GM15510 (cell line): Measurements from ENCODE around the gene MAP3K20.

Experiments
- POLR2A ChIP-seq: IDR thresholded peaks from 3 replicates; pipeline ENCODE4 v1.6.1; 2011; ENCODE audit warnings: borderline replicate concordance; ENCODE audit not compliant: insufficient read length; ENCODE audit errors: extremely low read depth

MAP3K20 gene

DNA sequence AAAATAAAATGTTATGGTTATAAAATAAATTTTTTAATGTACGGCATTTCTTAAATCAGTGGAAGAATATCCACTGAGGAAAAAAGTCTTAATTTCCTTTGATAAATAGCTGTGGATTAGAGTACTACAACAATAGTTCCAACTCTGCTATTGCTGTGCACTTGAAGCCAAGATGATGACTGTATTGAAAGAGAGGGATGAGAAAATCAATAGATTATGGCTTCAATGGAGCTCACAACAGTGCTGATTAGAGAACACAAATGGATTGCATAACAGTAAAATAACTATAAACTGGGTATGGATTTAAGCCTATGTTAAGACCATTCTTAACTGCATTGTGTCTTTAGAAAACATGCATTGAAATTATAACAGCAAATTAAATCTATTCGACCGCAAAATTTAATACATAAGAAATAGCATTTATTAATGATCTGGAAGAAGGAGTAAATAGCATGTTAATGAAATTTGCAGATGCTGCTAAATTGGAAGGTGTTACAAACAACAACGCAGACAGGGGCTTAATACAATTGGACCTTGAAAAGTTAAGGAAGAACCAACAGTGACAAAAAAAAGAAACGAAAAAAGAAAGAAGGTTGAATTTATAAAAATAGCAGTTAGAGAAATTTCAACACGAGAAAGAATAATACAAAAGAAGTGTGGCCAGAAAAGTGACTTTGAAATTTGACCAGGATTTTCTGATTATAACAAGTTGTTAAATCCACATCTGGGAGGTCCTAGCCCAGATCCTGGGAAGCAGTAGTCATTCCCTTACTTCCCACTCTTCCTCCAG, 8.6 kb upstream of the MAP3K20 start:
- no peak for TF ChIP-seq POLR2A

DNA sequence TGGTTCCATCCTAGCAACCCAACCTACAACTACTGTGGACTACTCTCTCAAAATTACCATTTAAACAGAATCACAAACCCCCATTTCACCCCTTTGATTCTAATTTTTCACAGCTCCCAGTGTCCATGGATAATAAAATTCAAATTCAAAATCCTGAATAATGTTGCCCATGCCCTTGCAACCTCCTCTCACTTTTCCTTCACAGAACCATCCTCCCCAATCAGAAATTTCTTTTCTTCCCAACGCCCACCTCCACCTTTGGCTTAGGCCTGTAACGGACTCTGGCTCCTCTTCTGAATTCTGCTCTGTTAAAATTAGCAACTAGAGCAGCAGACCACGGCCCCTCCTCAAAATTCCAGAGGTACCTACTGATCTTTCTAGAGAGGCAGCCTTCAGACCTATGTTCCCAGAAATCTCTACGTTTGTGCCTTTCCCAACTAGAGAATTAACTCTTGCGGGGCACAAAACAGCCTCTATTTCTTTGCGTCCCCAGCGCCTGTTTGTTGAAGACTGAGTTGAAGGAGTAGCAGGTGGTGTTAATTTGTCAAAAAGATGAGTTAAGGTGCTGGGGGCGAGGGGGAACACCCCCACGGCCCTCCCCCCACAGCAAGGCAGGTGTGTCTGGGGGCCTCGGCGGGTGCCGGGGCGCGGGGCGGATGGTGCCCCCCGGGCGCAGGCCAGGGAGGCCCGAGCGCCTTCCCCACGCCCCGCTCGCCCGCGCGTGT, 428 bp upstream of the MAP3K20 start:
- no peak for TF ChIP-seq POLR2A

- TF ChIP-seq POLR2A = no peak
These were observed 1.1 kb downstream of the MAP3K20 start for GRCh38 chr2:173076581-173077345.

GRCh38 chr2:173077506-173078177, 2.0 kb downstream of the MAP3K20 start:
- TF ChIP-seq POLR2A = no peak

DNA sequence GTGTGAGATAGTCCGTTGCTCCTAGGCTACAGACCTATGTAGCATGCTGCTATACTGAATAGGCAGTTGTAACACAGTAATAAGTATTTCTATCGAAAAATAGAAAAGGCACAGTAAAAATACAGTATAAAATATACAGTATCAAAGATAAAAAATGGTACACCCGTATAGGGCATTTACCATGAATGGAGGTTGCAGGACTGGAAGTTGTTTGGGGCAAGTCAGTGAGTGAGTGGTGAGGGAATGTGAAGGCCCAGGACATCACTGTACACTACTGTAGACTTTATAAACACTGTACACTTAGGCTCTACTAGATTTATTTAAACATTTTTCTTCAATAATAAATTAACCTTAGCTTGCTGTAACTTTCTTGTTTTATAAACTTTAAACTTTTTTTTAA, 3.5 kb downstream of the MAP3K20 start:
- TF ChIP-seq POLR2A = no peak

DNA sequence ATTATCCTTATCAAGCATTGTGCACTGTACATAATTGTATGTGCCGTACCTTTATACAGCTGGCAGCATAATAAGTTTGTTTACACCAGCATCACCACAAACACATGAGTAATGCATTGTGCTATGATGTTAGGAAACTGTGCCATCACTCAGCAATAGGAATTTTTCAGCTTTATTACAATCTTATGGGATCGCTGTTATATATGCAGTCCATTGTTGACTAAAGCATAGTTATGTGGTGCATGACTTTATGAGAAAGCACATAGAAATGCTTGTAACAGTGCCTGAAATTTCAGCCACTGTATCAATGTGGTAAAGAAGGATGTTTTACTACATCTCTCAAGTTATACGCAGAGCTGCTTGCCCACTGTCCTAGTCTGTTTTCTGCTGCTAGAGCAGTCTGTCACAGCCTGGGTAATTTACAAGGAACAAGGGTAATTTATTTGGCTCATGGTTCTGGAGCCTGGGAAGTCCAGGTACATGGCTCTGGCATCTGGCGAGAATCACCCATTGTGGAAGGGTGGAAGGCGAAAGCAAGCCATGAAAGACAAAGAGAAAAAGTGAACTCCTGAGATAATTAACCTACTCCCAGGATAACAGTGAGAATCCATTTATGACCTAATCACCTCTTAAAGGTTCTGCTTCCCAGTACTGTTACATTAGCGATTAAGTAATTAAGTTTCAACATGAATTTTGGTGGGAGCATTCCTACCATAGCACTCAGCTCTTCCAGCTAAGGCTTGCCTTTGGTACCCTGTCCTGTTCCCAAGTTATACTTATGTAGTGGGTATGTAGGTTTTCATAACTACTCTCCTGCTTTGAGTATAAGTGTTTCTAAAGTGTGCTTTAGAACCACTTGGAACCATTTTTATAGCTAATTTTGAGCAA, 4.6 kb downstream of the MAP3K20 start:
- TF ChIP-seq POLR2A = no peak

DNA sequence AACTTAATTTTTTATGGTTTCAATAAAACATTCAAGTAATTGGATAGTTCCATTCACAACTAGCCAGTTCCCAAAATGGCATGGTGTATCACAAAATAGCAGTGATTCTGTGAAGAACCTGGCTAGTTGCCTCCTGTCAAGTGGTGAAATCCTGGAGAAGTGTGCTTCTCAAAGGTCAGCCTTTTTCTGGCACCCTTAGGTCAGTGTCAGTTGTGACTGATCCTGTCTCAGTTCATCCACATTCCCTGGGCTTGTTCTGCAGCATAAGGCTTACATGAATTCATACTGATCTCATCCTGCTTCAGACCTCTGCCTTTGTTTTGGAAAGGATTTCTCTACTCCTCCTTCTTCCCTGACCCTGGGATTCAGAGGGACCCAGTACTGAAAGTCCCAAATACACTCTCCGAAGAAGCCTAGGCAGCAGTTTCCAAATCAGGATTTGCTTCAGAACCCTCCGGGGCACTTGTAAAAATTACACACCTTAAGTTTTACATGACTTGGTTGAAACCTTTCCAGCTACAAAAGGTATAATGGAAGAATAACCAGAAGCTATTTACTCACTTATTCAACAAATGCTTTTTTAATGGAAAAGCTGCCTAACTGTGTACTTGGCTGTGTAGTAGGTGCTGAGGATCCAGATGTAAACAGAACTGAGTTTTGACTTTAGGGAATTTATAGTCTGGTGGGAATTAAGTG, 11.0 kb downstream of the MAP3K20 start:
- TF ChIP-seq POLR2A = no peak

DNA sequence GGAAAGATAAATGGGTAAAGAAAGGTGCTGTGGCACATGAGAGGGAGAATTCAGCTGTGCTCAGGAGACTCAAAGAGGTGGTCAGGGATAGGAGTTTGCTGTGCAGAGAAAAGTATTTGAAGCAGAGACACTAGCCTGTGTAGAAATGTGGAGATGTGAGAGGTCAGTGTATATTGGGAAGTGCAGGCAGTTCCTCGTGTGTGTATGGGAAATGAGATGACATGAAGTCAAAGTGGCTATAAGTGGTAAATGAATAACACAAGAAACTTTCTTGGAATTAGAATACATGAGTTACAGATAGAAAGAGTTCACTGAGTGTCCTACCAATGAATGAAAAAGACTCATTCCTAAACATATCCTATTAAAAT, 11.6 kb downstream of the MAP3K20 start:
- TF ChIP-seq POLR2A = no peak

- no peak for TF ChIP-seq POLR2A
These were observed 12.3 kb downstream of the MAP3K20 start for GRCh38 chr2:173087793-173088496.

DNA sequence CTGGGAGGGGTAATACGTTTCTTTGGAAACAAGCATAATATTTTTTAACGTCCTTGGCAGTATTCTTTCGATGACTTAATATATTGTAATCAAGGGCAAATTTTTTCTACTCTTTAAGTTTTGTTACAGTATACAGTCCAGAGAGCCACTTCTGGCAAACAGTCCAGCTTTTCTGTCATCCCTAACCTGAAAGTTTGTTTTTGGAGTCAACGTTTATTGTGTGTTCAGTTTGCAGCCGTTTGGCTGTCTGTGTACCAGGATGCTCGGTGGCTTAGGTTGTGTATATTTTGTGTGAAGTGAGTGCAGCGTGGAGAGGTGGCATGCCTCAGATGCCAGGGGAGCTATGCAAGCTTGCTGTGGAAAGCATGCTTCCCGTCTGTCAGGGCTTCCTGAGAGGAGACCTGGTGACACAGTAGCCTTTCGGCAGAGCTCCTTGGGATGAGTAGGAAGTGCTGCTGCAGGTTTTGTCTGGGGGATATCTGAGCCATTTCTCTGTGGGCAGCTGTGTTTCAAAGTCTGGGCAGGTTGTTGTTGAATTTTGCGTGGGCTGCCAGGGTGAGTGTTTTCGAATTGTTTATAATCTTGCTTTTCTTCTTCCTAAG, 14.7 kb downstream of the MAP3K20 start:
- no peak for TF ChIP-seq POLR2A

DNA sequence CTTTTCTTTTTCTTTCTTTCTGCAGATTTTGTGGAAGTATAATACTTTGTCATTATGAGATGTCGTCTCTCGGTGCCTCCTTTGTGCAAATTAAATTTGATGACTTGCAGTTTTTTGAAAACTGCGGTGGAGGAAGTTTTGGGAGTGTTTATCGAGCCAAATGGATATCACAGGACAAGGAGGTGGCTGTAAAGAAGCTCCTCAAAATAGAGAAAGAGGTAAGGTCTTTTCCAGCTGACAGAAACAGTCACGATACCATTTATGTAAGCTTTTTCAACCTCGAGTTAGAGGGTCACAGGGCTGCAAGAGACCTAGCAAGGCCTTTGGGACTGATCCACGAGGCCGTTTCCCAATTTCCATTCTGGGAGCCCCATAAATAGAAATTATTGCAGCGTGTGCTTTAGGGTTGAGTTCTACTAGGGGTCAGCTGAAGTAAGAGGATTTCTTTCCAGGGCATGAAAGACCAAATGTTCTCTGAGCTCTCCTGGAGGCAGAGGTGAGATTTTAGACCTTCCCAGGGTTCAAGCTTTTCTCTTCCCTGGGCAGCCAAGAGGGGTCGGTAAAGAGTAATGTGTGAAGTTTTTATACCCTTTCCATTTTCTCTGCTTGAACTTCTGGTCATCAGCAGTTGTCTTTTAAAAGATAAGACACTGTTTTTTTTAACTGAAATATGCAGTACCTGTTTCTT, 15.5 kb downstream of the MAP3K20 start:
- TF ChIP-seq POLR2A = no peak

DNA sequence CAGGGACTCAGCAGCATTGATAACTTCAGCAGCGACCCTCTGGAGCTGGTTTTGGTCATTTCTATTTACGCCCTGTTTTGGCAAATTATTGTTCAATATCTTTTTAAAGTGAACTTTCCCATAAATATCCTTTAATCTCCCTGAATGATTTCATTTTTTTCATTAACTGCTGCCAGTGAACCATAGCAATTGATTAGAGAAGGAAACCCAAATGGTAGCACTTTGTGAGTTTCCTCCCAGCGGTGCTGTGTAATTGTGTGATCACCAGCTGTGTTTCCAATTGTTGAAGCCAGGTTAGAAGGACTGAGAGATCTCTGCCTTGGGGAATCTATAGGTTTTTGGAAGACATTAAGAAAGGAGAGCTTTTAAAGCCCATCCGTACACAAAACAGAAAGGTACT, 16.3 kb downstream of the MAP3K20 start:
- no peak for TF ChIP-seq POLR2A
